Measurements from ENCODE around the gene GPR31.

DNA sequence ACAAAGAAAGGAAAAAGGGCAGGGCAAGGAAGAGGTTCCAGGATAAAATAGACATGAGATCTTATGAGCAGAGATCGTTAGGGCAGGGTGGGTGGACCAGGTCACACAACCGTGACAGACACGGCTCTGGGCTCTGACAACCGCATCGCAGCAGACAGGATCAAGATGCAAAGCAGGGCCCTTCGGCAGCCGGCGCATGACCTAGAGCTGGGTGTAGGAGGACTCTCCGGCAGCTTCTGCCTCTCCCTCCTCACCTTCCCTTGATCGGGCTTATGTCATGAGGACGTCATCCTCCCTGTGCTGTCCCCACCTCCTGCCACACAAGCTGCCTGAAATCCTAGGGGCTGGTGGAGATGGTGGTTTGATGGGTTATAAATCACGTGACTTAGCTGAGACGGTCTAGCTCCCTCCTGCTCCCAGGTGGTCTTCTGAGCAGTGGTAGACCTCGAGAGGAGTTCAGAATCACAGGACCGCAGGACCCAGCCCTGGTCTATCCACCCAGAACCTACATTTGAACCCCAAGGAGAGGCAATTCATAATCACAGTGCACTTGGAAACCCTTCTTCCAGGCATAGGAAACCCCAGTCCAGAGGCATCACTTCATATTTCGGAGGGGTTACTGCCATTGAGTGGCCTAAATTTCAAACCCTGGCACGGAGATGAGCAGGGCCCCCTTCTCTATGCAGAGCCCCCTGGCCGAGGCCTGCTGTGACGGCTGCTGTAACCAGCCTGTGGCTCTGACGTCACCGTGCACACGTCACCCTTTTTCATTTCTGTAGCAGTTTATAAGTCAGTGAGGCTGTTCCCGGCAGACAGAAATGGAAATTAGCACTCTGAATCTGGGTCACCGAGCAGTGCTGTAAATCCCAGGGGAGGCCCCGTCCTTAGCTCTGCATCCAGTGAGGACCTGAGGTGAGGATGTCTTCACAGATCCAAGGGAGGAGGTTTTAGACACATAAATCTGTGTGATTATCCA is 43.6 kb downstream of the GPR31 start:
- TF ChIP-seq POLR2A (IDR thresholded peaks at IDR 0.05) (no peak), CTCF (IDR thresholded peaks at IDR 0.05) (no peak), EP300 (IDR thresholded peaks at IDR 0.05) (no peak), POLR2AphosphoS5 (IDR thresholded peaks at IDR 0.05) (peak in 1 of 4 donors; percentile 39)

Measured in sigmoid colon (tissue), 4 donors.